Thyroid gland (tissue), 4 donors: Measurements from ENCODE around the gene HOXB1.

ENCODE experiments used
- POLR2A ChIP-seq, 2 donors: fragments of 450-650 bp; IDR thresholded peaks; one replicate each; pipeline ENCODE4 v1.6.1; 2017; ENCODE audit warnings: antibody characterized with exemption in 2 of 2, mild to moderate bottlenecking in 2 of 2, moderate library complexity in 1 of 2
- TF ChIP-seq, protein P1 (sequence below), 6 experiments: fragments of 200-600 bp in 3 of 6; fragments of 450-650 bp in 3 of 6; sonication (generic) in 3 of 6; IDR thresholded peaks; one replicate each; pipeline ENCODE4 v1.5.1; 2016 to 2019; ENCODE audit warnings: antibody characterized with exemption in 6 of 6, mild to moderate bottlenecking in 2 of 6, inconsistent platforms in 1 of 6, moderate library complexity in 1 of 6

DNA sequence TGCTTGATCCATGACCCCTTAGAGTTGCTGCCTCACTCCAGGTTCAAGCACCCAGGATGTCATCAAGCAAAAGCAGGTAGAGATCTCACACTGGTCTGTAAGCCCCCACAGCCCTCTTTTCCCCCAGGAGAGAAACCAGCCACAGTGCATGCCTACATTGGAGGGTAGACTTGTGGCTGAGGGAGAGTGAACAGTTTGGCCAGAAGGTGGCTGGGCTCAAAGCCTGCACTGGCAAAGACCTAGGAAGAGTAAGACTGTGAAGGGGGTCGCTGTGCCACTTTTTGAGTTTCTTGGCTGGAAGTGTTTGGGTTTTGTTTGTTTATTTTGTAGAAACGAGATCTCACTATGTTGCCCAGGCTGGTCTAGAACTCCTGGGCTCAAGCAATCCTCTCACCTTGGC is 28.5 kb downstream of the HOXB1 start:
- no peak for TF ChIP-seq POLR2A (IDR thresholded peaks at IDR 0.05)
- TF ChIP-seq, protein P1, sequence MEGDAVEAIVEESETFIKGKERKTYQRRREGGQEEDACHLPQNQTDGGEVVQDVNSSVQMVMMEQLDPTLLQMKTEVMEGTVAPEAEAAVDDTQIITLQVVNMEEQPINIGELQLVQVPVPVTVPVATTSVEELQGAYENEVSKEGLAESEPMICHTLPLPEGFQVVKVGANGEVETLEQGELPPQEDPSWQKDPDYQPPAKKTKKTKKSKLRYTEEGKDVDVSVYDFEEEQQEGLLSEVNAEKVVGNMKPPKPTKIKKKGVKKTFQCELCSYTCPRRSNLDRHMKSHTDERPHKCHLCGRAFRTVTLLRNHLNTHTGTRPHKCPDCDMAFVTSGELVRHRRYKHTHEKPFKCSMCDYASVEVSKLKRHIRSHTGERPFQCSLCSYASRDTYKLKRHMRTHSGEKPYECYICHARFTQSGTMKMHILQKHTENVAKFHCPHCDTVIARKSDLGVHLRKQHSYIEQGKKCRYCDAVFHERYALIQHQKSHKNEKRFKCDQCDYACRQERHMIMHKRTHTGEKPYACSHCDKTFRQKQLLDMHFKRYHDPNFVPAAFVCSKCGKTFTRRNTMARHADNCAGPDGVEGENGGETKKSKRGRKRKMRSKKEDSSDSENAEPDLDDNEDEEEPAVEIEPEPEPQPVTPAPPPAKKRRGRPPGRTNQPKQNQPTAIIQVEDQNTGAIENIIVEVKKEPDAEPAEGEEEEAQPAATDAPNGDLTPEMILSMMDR (IDR thresholded peaks at IDR 0.05): no peak
